BJ (cell line): ENCODE measurements around the gene NOTCH1. TPM values are rescaled to one million over a fixed set of nuclear protein-coding genes. Genes with fewer than 3 reads are reported as not detected.

Source experiments
- CTCF ChIA-PET: fragments of 350-600 bp; formaldehyde crosslinking; extraction: SDS; loops from one replicate; lab custom pipeline; 2021; ENCODE audit warnings: antibody characterized with exemption, inconsistent platforms; lab: Yijun Ruan, JAX
- POLR2A ChIA-PET: fragments of 300-600 bp; sonication (Branson Sonifier 250); formaldehyde crosslinking; extraction: SDS; loops from one replicate; lab custom pipeline; 2021; ENCODE audit warnings: antibody characterized with exemption; lab: Charles Lee
- DNase-seq: peaks from one replicate; pipeline ENCODE4 v3.0.0-alpha.2; 2011; ENCODE audit warnings: low read depth
- H3K27me3 ChIP-seq: 2 replicates; pipeline ENCODE4 v1.6.0; 2011; ENCODE audit warnings: low read length; ENCODE audit not compliant: control insufficient read depth, insufficient read depth
- H3K36me3 ChIP-seq: 2 replicates; pipeline ENCODE4 v1.5.1; 2011; ENCODE audit warnings: low read length; ENCODE audit not compliant: control insufficient read depth, insufficient read depth
- H3K4me3 ChIP-seq: 2 replicates; pipeline ENCODE4 v1.5.1; 2011; ENCODE audit warnings: low read depth, mild to moderate bottlenecking, control low read depth, low read length
- CTCF ChIP-seq: IDR thresholded peaks from 2 replicates; pipeline ENCODE4 v1.5.1; 2011; ENCODE audit warnings: low read depth, mild to moderate bottlenecking, control low read depth, inconsistent platforms, low read length, moderate library complexity; ENCODE audit not compliant: insufficient read depth
- polyA plus RNA-seq: library from polyadenylated mRNA; depleted of rRNA; stranded (reverse); fragments of >200 nt; gene quantifications from 2 replicates; pipeline ENCODE4 v1.2.3, GENCODE V29; 2011

The NOTCH1 gene
- polyA plus RNA-seq, 1 experiment = 1.3 TPM

GRCh38 chr9:136496801-136497620 is 48.8 kb downstream of the NOTCH1 start:
- DNase-seq = no peak
- POLR2A ChIA-PET = no interaction called here

GRCh38 chr9:136496181-136496580 is 49.7 kb downstream of the NOTCH1 start:
- no peak for DNase-seq
- no peak for TF ChIP-seq CTCF
- H3K4me3 ChIP-seq = no peak overlapping the region
- POLR2A ChIA-PET = no interaction called here
- CTCF ChIA-PET = interaction anchor here (1.0 to 2.9 kb wide), 4 partner anchors 8 to 132 kb away, joined by 3 to 13 read pairs (median 3); no protein-coding TSS in a partner anchor
- H3K36me3 ChIP-seq = peaks cover 31% of the 10 kb centered on the region
- no peaks in the 10 kb centered on the region for H3K27me3 ChIP-seq

More at GRCh38 chr9:136496801-136497620, 48.8 kb downstream of the NOTCH1 start:
- CTCF ChIA-PET = interaction anchor here (1.0 to 2.9 kb wide), 6 partner anchors 9 to 135 kb away, joined by 3 to 13 read pairs (median 3); no protein-coding TSS in a partner anchor
- no peaks in the 10 kb centered on the region for H3K27me3 ChIP-seq
- H3K36me3 ChIP-seq = peaks cover 31% of the 10 kb centered on the region
- TF ChIP-seq CTCF = no peak
- H3K4me3 ChIP-seq = no peak overlapping the region

- POLR2A ChIA-PET = no interaction called here
- H3K36me3 ChIP-seq = peaks cover 31% of the 10 kb centered on the region
- DNase-seq = no peak
- CTCF ChIA-PET = no interaction called here
- H3K27me3 ChIP-seq = no peaks in the 10 kb centered on the region
- no peak for TF ChIP-seq CTCF
- no peak overlapping the region for H3K4me3 ChIP-seq
Measured at GRCh38 chr9:136495238-136495800, 50.5 kb downstream of the NOTCH1 start.

GRCh38 chr9:136494531-136495215 is 51.2 kb downstream of the NOTCH1 start:
- DNase-seq = no peak
- POLR2A ChIA-PET = no interaction called here
- Histone ChIP-seq H3K27me3 (no peaks in the 10 kb centered on the region; the same call in 1 of the 2 replicates), H3K36me3 (peaks cover 26% of the 10 kb centered on the region), H3K4me3 (no peak overlapping the region)
- no peak for TF ChIP-seq CTCF
- CTCF ChIA-PET = interaction anchor here (1.5 to 1.7 kb wide), 2 partner anchors 9 to 137 kb away, joined by 4 to 9 read pairs; no protein-coding TSS in a partner anchor
